Bone marrow (tissue), 2 donors: ENCODE data around the gene BCL3.
"Not testable (repeated sequence)": the region's sequence is repeated elsewhere in the genome, so short reads cannot be mapped to it uniquely, and the experiment has no call there.

Experiments
- DNase-seq, 2 donors: peaks; one replicate each; lab custom pipeline; 2025; lab: John Stamatoyannopoulos, UW

Gene BCL3

DNA sequence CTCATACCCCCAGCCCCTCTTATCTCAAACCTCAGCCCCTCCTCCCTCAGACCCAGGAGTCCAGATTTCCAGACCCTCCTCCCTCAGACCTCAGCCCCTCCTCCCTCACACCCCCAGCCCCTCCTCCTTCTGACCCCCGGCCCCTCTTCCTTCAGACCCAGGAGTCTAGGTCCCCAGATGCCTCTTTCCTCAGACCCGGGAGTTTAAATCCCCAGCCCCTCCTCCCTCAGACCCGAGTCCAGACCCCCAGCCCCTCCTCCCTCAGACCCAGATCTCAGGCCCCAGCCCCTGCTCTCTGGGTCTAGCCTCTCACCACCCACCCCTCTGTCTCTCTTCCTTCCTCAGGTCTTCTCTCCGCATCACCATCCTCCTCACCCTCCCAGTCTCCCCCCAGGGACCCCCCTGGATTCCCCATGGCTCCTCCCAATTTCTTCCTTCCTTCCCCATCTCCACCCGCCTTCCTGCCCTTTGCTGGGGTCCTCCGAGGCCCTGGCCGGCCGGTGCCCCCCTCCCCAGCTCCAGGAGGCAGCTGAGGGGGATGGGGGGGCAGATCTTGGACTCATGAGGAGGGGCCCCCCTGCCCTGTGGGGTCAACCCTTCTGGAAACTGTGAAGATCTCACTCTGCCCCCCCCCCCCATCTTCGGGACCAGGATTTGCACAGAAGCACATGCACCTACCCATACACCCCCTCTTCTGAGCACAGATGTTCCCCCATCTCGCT, 10.7 kb downstream of the BCL3 start:
- DNase-seq, result no peak

- DNase-seq, result no peak
Observed at GRCh38 chr19:44762038-44762437, 13.5 kb downstream of the BCL3 start.

- DNase-seq, result peak in 1 of 2 donors; percentile 10
Observed at GRCh38 chr19:44765033-44765948, 16.8 kb downstream of the BCL3 start.

DNA sequence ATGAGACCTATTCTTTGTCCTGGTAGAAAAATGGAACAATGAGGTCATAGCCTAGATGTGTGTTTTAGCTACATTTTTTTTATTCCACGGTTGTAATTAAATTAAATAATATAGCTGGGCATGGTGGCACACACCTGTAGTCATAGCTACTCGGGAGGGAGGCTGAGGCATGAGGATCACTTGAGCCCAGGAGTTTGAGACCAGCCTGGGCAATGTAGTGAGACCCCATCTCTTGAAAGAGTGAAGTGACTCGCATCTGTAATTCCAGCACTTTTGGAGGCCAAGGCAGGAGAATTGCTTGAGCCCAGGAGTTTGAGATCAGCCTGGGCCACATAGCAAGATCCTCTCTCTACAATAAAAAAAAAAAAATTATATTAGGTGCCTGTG, 17.4 kb downstream of the BCL3 start:
- DNase-seq, result no peak

DNA sequence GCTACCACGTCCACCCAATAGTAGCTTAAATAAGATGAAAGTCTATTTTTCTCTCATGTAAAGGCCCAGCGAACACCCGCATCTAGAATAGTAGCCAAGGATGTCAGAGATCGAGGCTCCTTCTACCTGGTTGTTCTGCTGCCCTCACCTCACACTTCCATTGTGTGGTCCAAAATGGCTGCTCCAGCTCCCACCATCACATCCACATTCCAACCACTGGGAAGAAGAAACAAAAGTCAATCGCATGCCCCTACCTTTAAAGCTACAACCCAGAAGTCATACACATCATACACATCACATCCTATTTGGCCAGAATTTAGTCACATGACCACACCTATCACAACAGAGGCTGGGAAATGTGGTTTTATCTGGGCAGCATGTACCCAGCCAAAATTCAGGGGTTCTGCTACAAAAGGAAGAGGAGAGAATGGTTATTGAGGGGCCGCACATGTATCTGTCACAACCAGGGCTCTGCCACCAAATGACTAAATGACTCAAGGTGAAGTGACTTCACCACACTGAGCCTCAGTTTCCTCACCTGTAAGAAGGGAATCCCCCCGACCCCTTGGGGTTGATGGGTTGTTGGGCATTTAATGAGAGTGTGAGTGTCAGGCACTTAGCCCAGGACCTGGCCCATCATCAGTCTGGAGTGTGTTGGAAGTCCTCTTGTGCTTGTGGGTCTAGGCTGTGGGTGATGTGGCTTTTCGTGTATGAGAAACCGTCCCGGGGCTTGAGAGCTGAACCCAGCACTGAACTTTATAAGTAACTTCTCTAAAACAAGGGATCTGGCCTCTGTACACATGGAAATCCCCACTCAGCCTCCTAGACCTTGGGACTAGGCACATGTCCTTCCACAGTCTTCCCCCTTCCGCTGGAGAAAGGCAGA, 19.0 kb downstream of the BCL3 start:
- no peak for DNase-seq

DNA sequence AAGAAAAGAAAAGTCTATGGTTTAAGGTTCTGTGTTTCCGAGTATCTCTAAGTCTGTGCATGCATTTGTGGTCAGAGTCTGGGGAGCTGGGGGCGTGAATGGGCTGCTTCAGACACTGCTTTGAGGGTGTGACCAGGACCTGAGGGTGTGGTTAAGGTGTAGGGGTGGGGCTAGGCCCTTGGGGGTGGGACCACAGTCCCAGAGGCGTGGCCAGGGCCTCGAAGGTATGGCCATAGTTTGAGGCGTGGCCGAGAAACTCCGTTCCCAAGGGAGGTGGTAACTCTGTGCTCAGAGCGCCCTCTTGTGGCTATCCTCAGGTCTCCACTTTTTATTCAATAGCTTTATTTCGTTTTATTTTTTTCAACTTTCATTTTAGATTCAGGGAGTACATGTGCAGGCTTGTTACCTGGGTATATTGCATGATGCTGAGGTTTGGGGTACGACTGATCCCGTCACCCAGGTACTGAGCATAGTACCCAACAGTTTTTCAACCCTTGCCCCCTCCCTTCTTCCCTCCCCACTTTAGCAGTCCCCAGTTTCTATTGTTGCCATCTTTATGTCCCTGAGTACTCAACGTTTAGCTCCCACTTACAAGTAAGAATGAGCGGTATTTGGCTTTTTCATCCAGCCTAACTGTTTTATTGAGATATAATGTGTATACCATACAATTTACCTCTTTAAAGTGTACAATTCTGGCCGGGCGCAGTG, 22.2 kb downstream of the BCL3 start:
- DNase-seq, result peak; percentile 88 to 90

GRCh38 chr19:44772144-44772543, 23.6 kb downstream of the BCL3 start:
- not testable (repeated sequence) for DNase-seq

DNA sequence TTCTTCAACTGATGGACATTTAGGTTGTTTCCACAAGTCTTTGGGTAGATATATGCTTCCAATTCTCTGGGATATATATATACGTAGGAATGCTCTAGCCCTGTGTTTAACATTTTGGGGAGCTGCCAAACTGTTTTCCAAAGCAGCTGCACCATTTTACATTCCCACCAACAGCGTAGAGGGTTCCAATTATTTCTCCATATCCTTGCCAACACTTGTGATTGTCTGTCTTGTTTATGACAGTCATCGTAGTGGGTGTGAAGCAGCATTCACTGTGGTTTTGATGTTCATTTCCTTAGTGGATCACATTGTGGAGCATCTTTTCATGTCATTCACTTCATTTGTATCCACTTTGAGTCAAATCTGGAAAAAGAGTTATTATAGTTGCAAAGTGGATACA, 24.5 kb downstream of the BCL3 start:
- no peak for DNase-seq

DNA sequence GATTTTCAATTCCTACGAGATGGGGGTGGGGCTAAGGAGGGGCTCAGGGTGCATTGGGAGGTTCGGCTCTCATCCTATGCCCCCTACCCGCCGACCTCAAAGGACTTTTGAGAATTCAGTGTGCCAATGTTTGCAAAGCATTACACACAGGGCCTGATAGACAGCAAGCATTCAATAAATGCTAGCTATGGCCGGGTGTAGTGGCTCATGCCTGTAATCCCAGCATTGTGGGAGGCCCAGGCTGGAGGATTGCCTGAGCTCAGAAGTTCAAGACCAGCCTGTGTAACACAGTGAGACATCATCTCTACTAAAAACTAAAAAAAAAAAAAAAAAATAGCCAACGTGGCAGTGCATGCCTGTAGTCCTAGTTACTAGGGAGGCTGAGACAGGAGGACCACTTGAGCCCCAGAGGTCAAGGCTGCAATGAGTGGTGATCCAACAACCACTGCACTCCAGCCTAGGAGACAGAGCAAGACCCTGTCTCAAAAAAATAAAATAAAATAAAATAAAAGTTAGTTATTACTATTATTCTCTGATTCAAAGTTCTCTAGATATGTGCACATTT, 27.2 kb downstream of the BCL3 start:
- no peak for DNase-seq

DNA sequence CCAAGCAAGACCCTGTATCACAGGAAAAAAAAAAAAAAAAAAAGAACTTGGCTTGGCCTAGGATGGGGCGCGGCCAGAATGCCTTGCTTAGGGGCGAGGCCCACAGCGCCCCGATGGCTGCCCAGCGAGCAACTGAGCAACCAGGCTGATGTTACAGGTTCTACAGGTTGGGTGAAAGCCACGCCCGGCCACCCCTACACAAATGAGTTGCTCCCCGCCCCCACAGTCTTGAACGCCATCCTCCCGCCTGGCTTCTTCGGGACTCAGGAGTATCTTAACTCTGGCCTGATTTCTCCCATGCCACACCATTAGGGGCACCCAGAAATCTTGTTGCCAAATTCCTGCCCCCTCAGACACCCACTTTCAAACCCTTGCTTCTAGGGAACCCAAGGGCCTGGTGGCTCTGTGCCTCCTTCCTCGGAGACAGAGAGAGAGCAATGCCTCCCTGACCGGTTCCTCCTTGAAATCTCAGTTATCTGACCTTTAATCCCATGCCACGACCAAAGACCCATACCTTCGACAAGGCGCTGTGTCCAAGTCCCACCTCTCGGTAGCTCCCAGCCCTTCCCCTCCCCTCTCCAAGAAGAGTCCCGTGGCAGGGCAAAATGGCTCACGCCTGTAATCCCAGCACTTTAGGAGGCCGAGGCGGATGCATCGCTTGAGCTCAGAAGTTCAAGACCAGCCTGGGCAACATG, 28.0 kb downstream of the BCL3 start:
- no peak for DNase-seq

- no peak for DNase-seq
Observed at GRCh38 chr19:44777715-44778347, 29.3 kb downstream of the BCL3 start, which contains the start of gene CBLC. CBLC (plus strand) TSS chr19:44777890; CDS start chr19:44777932, 42 bp downstream.

DNA sequence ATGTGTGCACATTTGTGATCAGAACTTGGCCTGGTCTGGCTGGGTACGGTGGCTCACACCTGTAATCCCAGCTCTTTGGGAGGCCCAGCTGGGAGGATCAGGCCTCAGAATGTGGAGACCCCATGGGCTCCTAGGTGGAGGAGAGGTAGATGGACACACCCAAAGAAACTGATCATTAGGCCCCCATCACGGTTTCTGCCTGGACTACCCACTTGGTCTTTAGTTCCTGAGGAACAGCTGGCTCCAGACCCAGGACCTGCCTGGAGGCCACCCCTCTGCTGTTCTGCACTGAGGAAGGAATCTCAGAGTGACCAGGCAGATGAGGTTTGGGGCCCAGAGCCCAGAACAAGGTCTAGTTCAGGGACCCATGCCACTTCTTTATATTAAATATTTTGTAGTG, 30.6 kb downstream of the BCL3 start:
- no peak for DNase-seq

GRCh38 chr19:44781694-44782093, 33.2 kb downstream of the BCL3 start:
- DNase-seq, result not testable (repeated sequence)

DNA sequence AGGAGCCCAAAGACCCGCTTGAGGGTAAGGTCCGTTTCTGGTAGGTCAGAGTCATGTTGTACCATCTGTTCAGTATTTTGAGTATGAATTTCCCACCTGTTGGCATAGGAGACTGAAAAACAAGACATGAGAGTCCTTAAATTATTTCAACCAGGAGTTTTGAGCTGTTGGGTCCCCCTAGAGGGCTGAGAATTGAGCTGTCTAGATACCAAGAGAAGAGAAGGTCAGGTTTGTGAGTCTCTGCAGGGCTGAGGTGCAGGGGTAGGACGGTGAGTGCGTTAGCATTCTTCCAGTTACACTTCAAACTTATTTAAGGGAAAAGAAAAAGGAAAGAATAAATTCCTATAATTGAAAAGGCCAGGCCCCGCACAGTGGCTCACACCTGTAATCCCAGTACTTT, 34.2 kb downstream of the BCL3 start:
- DNase-seq, result no peak

DNA sequence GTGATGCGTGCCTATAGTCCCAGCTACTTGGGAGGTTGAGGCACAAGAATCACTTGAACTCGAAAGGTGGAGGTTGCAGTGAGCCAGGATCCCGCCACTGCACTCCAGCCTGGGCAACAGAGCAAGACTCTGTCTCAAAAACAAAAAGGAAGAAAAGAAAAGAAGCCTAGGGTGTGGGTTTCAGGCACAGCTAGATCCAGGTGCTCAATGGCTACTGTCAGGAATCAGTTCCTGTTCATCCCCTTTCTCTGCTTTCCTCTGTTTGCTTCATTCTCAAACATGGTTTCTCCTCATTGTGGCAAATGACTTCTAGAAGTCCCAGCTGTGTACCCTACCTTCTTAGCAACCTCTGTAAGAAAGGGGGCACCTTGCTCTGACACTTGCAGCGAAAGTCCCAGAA, 35.0 kb downstream of the BCL3 start:
- DNase-seq, result no peak

DNA sequence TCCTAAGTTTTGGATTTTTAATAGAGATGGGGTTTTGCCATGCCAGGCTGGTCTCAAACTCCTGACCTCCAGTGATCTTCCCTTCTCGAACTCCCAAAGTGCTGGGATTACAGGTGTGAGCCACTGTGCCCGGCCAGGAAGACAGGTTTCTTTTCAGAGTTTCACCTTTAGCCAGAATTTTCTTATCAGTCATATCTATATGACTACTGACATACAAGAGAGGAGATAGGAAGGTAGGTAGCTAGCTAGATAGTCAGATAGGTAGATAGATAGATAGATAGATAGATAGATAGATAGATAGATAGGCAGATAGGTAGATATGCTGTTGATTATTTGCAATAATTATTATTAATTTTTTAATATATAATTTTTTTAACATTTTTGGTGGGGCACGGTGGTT, 36.8 kb downstream of the BCL3 start:
- no peak for DNase-seq

DNA sequence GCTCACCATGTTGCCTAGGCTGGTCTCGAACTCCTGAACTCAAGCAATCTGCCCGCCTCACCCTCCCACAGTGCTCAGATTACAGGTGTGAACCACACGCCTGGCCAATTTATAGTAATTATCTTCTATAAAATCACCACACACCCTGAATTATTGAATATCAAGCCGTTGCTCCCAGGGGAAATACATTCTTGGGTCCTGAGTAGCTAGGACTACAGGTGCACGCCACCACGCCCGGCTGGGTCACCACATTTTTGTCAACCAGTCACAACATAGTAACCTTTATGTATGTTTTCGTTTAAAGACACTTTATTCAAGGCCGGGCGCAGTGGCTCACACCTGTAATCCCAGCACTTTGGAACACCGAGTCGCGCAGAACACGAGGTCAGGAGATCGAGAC, 37.5 kb downstream of the BCL3 start:
- DNase-seq, result no peak

GRCh38 chr19:44788971-44789370, 40.5 kb downstream of the BCL3 start:
- no peak for DNase-seq

GRCh38 chr19:44789943-44790483, 41.5 kb downstream of the BCL3 start:
- no peak for DNase-seq

GRCh38 chr19:44792281-44792680, 43.8 kb downstream of the BCL3 start:
- DNase-seq, result no peak
